Measurements from ENCODE around the gene ARHGAP6. TPM values are rescaled to one million over a fixed set of nuclear protein-coding genes. Genes with fewer than 3 reads are reported as not detected.
A peak's percentile ranks its signal among the peaks of the same experiment; 100 is the strongest.

ARHGAP6 gene
- polyA plus RNA-seq, 2 of the 4 experiments (the other 2 are of a cell fraction), result 0.04 TPM; not detected in 1

DNA sequence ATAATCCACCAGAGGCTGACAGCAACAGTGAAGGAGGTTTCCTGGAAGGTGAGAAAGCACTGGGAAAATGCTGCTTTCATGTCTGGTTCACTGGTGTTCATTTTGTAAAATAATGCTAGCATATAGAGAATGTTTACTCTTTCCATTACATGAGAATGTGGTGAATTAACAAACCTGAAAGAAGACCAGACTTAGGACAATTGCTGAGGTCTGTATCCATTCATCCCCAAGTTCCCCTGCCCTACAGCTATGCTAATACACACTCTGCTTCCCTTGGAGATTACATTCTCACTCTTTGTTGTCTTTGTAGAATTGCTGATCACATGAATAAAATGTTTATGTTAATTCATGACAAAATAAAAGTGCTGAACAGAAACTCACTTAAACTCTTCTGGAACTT is 99.5 kb downstream of the ARHGAP6 start:
- ATAC-seq, result no peak
- FAIRE-seq, result peak; percentile 28
- TF ChIP-seq ESRRA (IDR thresholded peaks at IDR 0.05; ENCODE audit: borderline replicate concordance, low read length) (no peak), MAZ (IDR thresholded peaks at IDR 0.05; ENCODE audit: borderline replicate concordance, low read depth, low read length) (no peak), RNF2 (IDR thresholded peaks at IDR 0.05; ENCODE audit: borderline replicate concordance, low read depth) (no peak), KDM5A (IDR thresholded peaks at IDR 0.05) (no peak), ZNF302 (CRISPR knock-in tag; IDR thresholded peaks at IDR 0.05) (no peak), NR3C1 (IDR thresholded peaks at IDR 0.05) (no peak), HDAC2 (IDR thresholded peaks at IDR 0.05) (no peak), EHF (CRISPR knock-in tag; IDR thresholded peaks at IDR 0.05) (no peak), KDM1A (IDR thresholded peaks at IDR 0.05; ENCODE audit: low read depth) (no peak)
- ChIA-PET CTCF (no interaction called here), POLR2A (no interaction called here)
- Histone ChIP-seq H3K27ac (no peak overlapping the region), H3K4me1 (no peaks in the 10 kb centered on the region), H3K9me3 (no peaks in the 10 kb centered on the region), H3K4me2 (no peak overlapping the region), H3K4me3 (no peak overlapping the region)
- DNase-seq (ENCODE audit: low read depth in 1 of 2, low spot score in 1 of 2), result no peak

DNA sequence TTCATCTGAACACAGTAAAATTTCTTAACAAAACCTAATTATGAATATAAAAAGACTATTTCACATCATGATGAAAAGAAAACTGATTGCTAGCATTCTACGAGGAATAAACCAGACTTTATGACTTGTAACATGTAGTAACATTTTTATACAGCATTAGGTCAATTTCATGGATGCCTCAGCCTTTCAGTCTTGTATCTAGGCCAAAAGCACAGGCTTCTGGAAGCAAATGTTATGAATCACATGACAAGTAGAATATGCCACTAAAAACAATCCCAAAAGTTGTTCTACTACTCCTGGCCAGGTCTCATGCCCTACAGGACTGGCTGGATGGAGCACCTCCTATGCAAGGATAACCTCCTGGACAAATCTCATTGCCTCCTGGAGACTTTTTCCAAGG is 101.2 kb downstream of the ARHGAP6 start:
- 14% methylated on average over 1 of the region's 1 CpG for WGBS (ENCODE audit: missing lambda C conversion rate)
- ChIA-PET POLR2A (no interaction called here), CTCF (no interaction called here)
- H3K4me3 ChIP-seq, result no peak overlapping the region
- no peak overlapping the region for H3K4me2 ChIP-seq
- no peak for TF ChIP-seq USF2 (IDR thresholded peaks at IDR 0.05)
- TF ChIP-seq BHLHE40 (IDR thresholded peaks at IDR 0.05; ENCODE audit: low read depth, low read length), result no peak
- TF ChIP-seq, protein P1, sequence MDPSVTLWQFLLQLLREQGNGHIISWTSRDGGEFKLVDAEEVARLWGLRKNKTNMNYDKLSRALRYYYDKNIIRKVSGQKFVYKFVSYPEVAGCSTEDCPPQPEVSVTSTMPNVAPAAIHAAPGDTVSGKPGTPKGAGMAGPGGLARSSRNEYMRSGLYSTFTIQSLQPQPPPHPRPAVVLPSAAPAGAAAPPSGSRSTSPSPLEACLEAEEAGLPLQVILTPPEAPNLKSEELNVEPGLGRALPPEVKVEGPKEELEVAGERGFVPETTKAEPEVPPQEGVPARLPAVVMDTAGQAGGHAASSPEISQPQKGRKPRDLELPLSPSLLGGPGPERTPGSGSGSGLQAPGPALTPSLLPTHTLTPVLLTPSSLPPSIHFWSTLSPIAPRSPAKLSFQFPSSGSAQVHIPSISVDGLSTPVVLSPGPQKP (IDR thresholded peaks at IDR 0.05; ENCODE audit: low read depth, low read length), result no peak
- TF ChIP-seq POLR2AphosphoS2 (conservative IDR thresholded peaks at IDR 0.05; ENCODE audit: low read length), result no peak
- TF ChIP-seq, protein P2, sequence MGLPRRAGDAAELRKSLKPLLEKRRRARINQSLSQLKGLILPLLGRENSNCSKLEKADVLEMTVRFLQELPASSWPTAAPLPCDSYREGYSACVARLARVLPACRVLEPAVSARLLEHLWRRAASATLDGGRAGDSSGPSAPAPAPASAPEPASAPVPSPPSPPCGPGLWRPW (IDR thresholded peaks at IDR 0.05), result no peak
- ATAC-seq (no peak), DNase-seq (ENCODE audit: low read depth in 1 of 2, low spot score in 1 of 2) (no peak), FAIRE-seq (no peak)
- no peak overlapping the region for H3K27ac ChIP-seq
- H3K4me1 ChIP-seq, result no peaks in the 10 kb centered on the region
- no peaks in the 10 kb centered on the region for H3K9me3 ChIP-seq

- DNase-seq (ENCODE audit: low read depth in 1 of 2, low spot score in 1 of 2) (no peak), ATAC-seq (no peak), FAIRE-seq (no peak)
- ChIA-PET CTCF (interaction anchor here (0.6 kb wide), 1 partner anchor 15 kb away, joined by 3 read pairs; no protein-coding TSS in a partner anchor), POLR2A (no interaction called here)
- Histone ChIP-seq H3K4me2 (no peak overlapping the region), H3K27ac (no peak overlapping the region), H3K9me3 (no peaks in the 10 kb centered on the region), H3K4me3 (no peak overlapping the region), H3K4me1 (no peaks in the 10 kb centered on the region)
- no peak for TF ChIP-seq SREBF2 (IDR thresholded peaks at IDR 0.05)
- no peak for TF ChIP-seq CHD2 (IDR thresholded peaks at IDR 0.05; ENCODE audit: low read length, partially characterized antibody)
- no peak for TF ChIP-seq REST (IDR thresholded peaks at IDR 0.05)
- TF ChIP-seq, protein P1 (IDR thresholded peaks at IDR 0.05; ENCODE audit: low read depth, low read length), result no peak
- TF ChIP-seq MAZ (IDR thresholded peaks at IDR 0.05; ENCODE audit: borderline replicate concordance, low read depth, low read length), result no peak
- TF ChIP-seq ZFP36 (IDR thresholded peaks at IDR 0.05; ENCODE audit: borderline replicate concordance, partially characterized antibody), result no peak
- TF ChIP-seq, protein P3, sequence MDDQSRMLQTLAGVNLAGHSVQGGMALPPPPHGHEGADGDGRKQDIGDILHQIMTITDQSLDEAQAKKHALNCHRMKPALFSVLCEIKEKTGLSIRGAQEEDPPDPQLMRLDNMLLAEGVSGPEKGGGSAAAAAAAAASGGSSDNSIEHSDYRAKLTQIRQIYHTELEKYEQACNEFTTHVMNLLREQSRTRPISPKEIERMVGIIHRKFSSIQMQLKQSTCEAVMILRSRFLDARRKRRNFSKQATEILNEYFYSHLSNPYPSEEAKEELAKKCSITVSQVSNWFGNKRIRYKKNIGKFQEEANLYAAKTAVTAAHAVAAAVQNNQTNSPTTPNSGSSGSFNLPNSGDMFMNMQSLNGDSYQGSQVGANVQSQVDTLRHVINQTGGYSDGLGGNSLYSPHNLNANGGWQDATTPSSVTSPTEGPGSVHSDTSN (IDR thresholded peaks at IDR 0.05), result no peak
- TF ChIP-seq FOXS1 (CRISPR knock-in tag; IDR thresholded peaks at IDR 0.05), result no peak
- TF ChIP-seq TP53 (CRISPR knock-in tag; IDR thresholded peaks at IDR 0.05), result no peak
- 65% methylated on average over 2 of the region's 2 CpGs for WGBS (ENCODE audit: missing lambda C conversion rate)
Observed at GRCh38 chrX:11562570-11562969, 103.2 kb downstream of the ARHGAP6 start.

All from A549 (cell line).